HG02623 (cell line): ENCODE data around the gene LTB4R.
A peak's percentile ranks its signal among the peaks of the same experiment; 100 is the strongest.
"Not testable (repeated sequence)": the region's sequence is repeated elsewhere in the genome, so short reads cannot be mapped to it uniquely, and the experiment has no call there.

Experiments
- ATAC-seq: cut with Tn5 transposase; IDR thresholded peaks from one replicate; pipeline ENCODE4 v1.9.1; 2021; ENCODE audit warnings: moderate library complexity; ENCODE audit not compliant: unreplicated experiment

The LTB4R gene

GRCh38 chr14:24338843-24339242 is 27.5 kb downstream of the LTB4R start:
- no peak for ATAC-seq

GRCh38 chr14:24339284-24340151 is 28.2 kb downstream of the LTB4R start, which contains the start of gene RIPK3:
Gene RIPK3 (minus strand): TSS chr14:24339991. CDS start chr14:24339826, 165 bp downstream.
- peak; percentile 96 for ATAC-seq

- no peak for ATAC-seq
Observed at GRCh38 chr14:24340606-24341005, 29.3 kb downstream of the LTB4R start.

- no peak for ATAC-seq
Observed at GRCh38 chr14:24342889-24343288, 31.6 kb downstream of the LTB4R start.

- no peak for ATAC-seq
Observed at GRCh38 chr14:24343795-24344660, 32.7 kb downstream of the LTB4R start.

GRCh38 chr14:24347134-24347533 is 35.8 kb downstream of the LTB4R start:
- ATAC-seq = no peak

- ATAC-seq = no peak
Observed at GRCh38 chr14:24348186-24348585, 36.9 kb downstream of the LTB4R start.

GRCh38 chr14:24349742-24350141 is 38.4 kb downstream of the LTB4R start:
- ATAC-seq = no peak

- ATAC-seq = no peak
Observed at GRCh38 chr14:24351517-24351916, 40.2 kb downstream of the LTB4R start.

- no peak for ATAC-seq
Observed at GRCh38 chr14:24353559-24354481, 42.5 kb downstream of the LTB4R start.

GRCh38 chr14:24354482-24354825 is 43.2 kb downstream of the LTB4R start:
- not testable (repeated sequence) for ATAC-seq

GRCh38 chr14:24355009-24355408 is 43.7 kb downstream of the LTB4R start:
- ATAC-seq = no peak

- no peak for ATAC-seq
Observed at GRCh38 chr14:24356208-24356607, 44.9 kb downstream of the LTB4R start.

GRCh38 chr14:24360281-24360680 is 49.0 kb downstream of the LTB4R start:
- no peak for ATAC-seq

GRCh38 chr14:24361326-24361725 is 50.0 kb downstream of the LTB4R start:
- no peak for ATAC-seq

- ATAC-seq = no peak
Observed at GRCh38 chr14:24362241-24362960, 51.1 kb downstream of the LTB4R start.

- ATAC-seq = no peak
Observed at GRCh38 chr14:24363401-24363800, 52.1 kb downstream of the LTB4R start.

GRCh38 chr14:24364841-24365240 is 53.5 kb downstream of the LTB4R start:
- ATAC-seq = no peak

GRCh38 chr14:24365600-24366412 is 54.5 kb downstream of the LTB4R start:
- peak; percentile 37 for ATAC-seq
